ENCODE measurements around the gene NAXD. TPM values are rescaled to one million over a fixed set of nuclear protein-coding genes. Genes with fewer than 3 reads are reported as not detected.
A peak's percentile ranks its signal among the peaks of the same experiment; 100 is the strongest.

NAXD gene
- total RNA-seq, 1 donor from 2014 or later: 32.7 TPM

GRCh38 chr13:110607675-110608224, 7.6 kb upstream of the NAXD start:
- H3K27me3 Mint-ChIP-seq: peaks cover 2% of the 10 kb centered on the region
- H3K9me3 Mint-ChIP-seq: no peaks in the 10 kb centered on the region
- ChIA-PET POLR2A (no interaction called here), CTCF (interaction anchor here (0.6 kb wide), 1 partner anchor 108 kb away, joined by 5 read pairs; no protein-coding TSS in a partner anchor)
- intact Hi-C loops (cut with micrococcal nuclease): no loop called here
- no peak for TF ChIP-seq CTCF (IDR thresholded peaks at IDR 0.05)
- H3K4me1 Mint-ChIP-seq: peaks cover 9% of the 10 kb centered on the region
- H3K4me3 Mint-ChIP-seq: no peak overlapping the region
- no peak for DNase-seq
- no peak for ATAC-seq (ENCODE audit: low read depth)
- no peak overlapping the region for H3K27ac Mint-ChIP-seq
- H3K36me3 Mint-ChIP-seq (ENCODE audit: low read depth): no peaks in the 10 kb centered on the region

GRCh38 chr13:110610955-110611595, 4.3 kb upstream of the NAXD start:
- POLR2A ChIA-PET: interaction anchor here (0.6 to 2.5 kb wide), 3 partner anchors 8 to 104 kb away, joined by 4 to 6 read pairs (median 5); no protein-coding TSS in a partner anchor
- CTCF ChIA-PET: no interaction called here
- DNase-seq (no peak), ATAC-seq (ENCODE audit: low read depth) (no peak)
- peaks cover 2% of the 10 kb centered on the region for H3K9me3 Mint-ChIP-seq
- H3K36me3 Mint-ChIP-seq (ENCODE audit: low read depth): peaks cover 2% of the 10 kb centered on the region
- no peak for TF ChIP-seq CTCF (IDR thresholded peaks at IDR 0.05)
- peaks cover 12% of the 10 kb centered on the region for H3K4me1 Mint-ChIP-seq
- H3K4me3 Mint-ChIP-seq: peak overlapping the region; percentile 1
- H3K27ac Mint-ChIP-seq: peak overlapping the region; percentile 48
- no peaks in the 10 kb centered on the region for H3K27me3 Mint-ChIP-seq
- intact Hi-C loops (cut with micrococcal nuclease): no loop called here

GRCh38 chr13:110615005-110615321, 382 bp upstream of the NAXD start:
- DNase-seq (no peak), ATAC-seq (ENCODE audit: low read depth) (no peak)
- TF ChIP-seq CTCF (IDR thresholded peaks at IDR 0.05): no peak
- no peaks in the 10 kb centered on the region for H3K27me3 Mint-ChIP-seq
- peak overlapping the region; percentile 94 for H3K4me3 Mint-ChIP-seq
- H3K9me3 Mint-ChIP-seq: peaks cover 2% of the 10 kb centered on the region
- peak overlapping the region; percentile 89 for H3K27ac Mint-ChIP-seq
- CTCF ChIA-PET: no interaction called here
- H3K36me3 Mint-ChIP-seq (ENCODE audit: low read depth): peaks cover 4% of the 10 kb centered on the region
- H3K4me1 Mint-ChIP-seq: peaks cover 33% of the 10 kb centered on the region
- POLR2A ChIA-PET: interaction anchor here (0.6 to 2.8 kb wide), 6 partner anchors 12 to 143 kb away, joined by 3 to 31 read pairs (median 9); partner anchors contain the start of genes ING1 and RAB20
- intact Hi-C loops (cut with micrococcal nuclease): loop anchor here (1.0 to 5.0 kb wide), 3 partner anchors 37 to 300 kb away; partner anchors contain the start of gene ANKRD10

DNA sequence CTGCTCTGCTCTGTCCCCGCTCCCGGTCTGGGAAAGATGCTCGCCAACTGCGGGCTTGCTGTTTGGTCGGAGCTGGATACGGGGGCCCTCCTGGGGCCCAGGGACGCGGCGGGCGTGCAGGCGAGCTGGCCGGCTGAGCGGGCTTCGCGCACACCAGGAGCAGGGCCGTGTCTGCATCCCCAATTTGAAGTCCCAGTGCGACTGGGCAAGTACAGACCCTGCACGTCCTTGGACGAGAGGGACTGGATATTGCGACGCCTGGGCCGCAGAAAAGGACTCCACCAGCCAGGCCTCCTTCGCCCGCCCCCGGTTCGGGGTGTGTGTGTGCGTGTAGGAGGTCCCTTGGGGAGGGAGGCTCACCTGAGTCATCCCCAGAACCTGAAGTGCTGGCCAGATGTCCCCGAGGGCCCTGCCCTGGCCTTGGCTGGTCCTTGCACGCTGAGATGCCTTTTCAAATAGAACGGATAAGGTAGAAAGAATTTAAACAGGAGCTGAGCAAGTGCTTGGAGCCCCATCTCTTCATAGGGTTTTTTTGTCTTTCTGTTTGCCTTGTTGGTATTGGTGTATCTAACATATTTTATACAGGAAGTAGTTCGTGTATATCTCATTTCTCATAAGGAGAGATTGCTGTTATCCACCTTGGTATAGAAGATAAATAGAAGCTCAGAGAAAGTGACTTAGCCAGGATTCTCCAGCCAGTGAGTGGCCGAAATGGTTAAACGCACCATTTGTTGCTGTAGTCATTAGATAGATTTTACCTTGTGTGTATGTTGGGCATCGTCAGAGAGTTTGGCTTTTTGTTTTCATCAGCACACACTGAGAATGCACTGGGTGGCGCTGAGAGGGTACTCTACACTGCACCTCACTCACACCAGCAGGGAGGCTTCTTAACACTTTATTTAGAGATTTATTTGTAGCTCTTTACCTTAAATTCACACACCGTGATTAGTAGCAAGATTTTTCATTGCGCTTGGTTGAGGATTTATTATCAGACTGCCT, 1.1 kb downstream of the NAXD start:
- intact Hi-C loops (cut with micrococcal nuclease): loop anchor here (1.0 to 5.0 kb wide), 4 partner anchors 36 to 144 kb away; no protein-coding TSS in a partner anchor
- CTCF ChIA-PET: interaction anchor here (0.6 kb wide), 2 partner anchors 28 kb away, joined by 3 to 4 read pairs; no protein-coding TSS in a partner anchor
- POLR2A ChIA-PET: interaction anchor here (1.0 to 2.8 kb wide), 7 partner anchors 54 to 160 kb away, joined by 3 to 31 read pairs (median 7); partner anchors contain the start of genes ING1 and RAB20
- peaks cover 4% of the 10 kb centered on the region for H3K36me3 Mint-ChIP-seq (ENCODE audit: low read depth)
- H3K9me3 Mint-ChIP-seq: peaks cover 2% of the 10 kb centered on the region
- peak; percentile 53 for DNase-seq
- H3K27ac Mint-ChIP-seq: peak overlapping the region; percentile 77
- H3K4me1 Mint-ChIP-seq: peaks cover 31% of the 10 kb centered on the region
- TF ChIP-seq CTCF (IDR thresholded peaks at IDR 0.05): no peak
- peak overlapping the region; percentile 94 for H3K4me3 Mint-ChIP-seq
- peak; percentile 73 for ATAC-seq (ENCODE audit: low read depth)
- no peaks in the 10 kb centered on the region for H3K27me3 Mint-ChIP-seq

All from activated B cell treated with CpG ODN at 0.5 μM for 24 hours (primary cell).